K562 (cell line): ENCODE results near the gene RPS19. TPM values are rescaled to one million over a fixed set of nuclear protein-coding genes. Genes with fewer than 3 reads are reported as not detected.

Experiments
- ARID3B ChIP-seq: fragments of 250-450 bp; sonication (Bioruptor Pico); IDR thresholded peaks from 2 replicates; pipeline ENCODE4 v1.4.0; 2020; ENCODE audit warnings: borderline replicate concordance
- ARNT ChIP-seq, 2 experiments: fragments of 450-650 bp; IDR thresholded peaks; 2 replicates each; pipeline ENCODE4 v1.6.1; 2016; ENCODE audit warnings: mild to moderate bottlenecking in 1 of 2
- BCOR ChIP-seq: fragments of 450-650 bp; IDR thresholded peaks from 2 replicates; pipeline ENCODE4 v1.6.1; 2016
- CBFA2T3 ChIP-seq: fragments of 450-650 bp; IDR thresholded peaks from 2 replicates; pipeline ENCODE4 v1.6.1; 2017
- ELK1 ChIP-seq: sonication (generic); formaldehyde crosslinking; IDR thresholded peaks from 2 replicates; pipeline ENCODE4 v1.8.1; 2022; ENCODE audit warnings: missing genetic modification reagents
- FOXJ2 ChIP-seq: fragments of 200-800 bp; sonication (Bioruptor generic); IDR thresholded peaks from 2 replicates; pipeline ENCODE4 v1.6.1; 2016; ENCODE audit warnings: missing genetic modification characterization, missing compliant biosample characterization
- HNRNPL ChIP-seq: fragments of 200-400 bp; formaldehyde crosslinking; IDR thresholded peaks from 2 replicates; pipeline ENCODE4 v1.6.1; 2017; ENCODE audit warnings: low read depth, mild to moderate bottlenecking, low read length
- KDM2B ChIP-seq: fragments of 250-450 bp; sonication (Bioruptor Pico); IDR thresholded peaks from 2 replicates; pipeline ENCODE4 v1.8.0; 2021; ENCODE audit warnings: mild to moderate bottlenecking, moderate library complexity
- L3MBTL2 ChIP-seq: fragments of 450-650 bp; IDR thresholded peaks from 2 replicates; pipeline ENCODE4 v1.6.1; 2016; ENCODE audit warnings: mild to moderate bottlenecking, moderate library complexity
- MED1 ChIP-seq: sonication (generic); formaldehyde crosslinking; IDR thresholded peaks from 2 replicates; pipeline ENCODE4 v1.8.1; 2023; ENCODE audit warnings: missing genetic modification reagents, borderline replicate concordance
- POLR2B ChIP-seq: fragments of 450-650 bp; IDR thresholded peaks from 2 replicates; pipeline ENCODE4 v1.6.1; 2018; ENCODE audit warnings: low read depth; ENCODE audit not compliant: partially characterized antibody
- POU5F1 ChIP-seq: fragments of 150-350 bp; IDR thresholded peaks from 2 replicates; pipeline ENCODE4 v1.6.1; 2014; ENCODE audit warnings: borderline replicate concordance, low read length, low read depth, mild to moderate bottlenecking; ENCODE audit not compliant: partially characterized antibody
- RCOR1 ChIP-seq, 2 experiments: IDR thresholded peaks; 2 replicates each; pipeline ENCODE4 v1.6.1; 2012; ENCODE audit warnings: low read depth in 2 of 2, low read length in 2 of 2, borderline replicate concordance in 1 of 2, improper control_type of control experiment in 1 of 2
- RNF2 ChIP-seq: sonication (generic); IDR thresholded peaks from 2 replicates; pipeline ENCODE4 v1.6.1; 2016
- SMARCA4 ChIP-seq: fragments of 450-650 bp; IDR thresholded peaks from 2 replicates; pipeline ENCODE4 v1.6.1; 2016
- SMARCA5 ChIP-seq: fragments of 450-650 bp; IDR thresholded peaks from 2 replicates; pipeline ENCODE4 v1.6.1; 2016
- SMARCE1 ChIP-seq: fragments of 450-650 bp; IDR thresholded peaks from 2 replicates; pipeline ENCODE4 v1.7.1; 2016; ENCODE audit warnings: mild to moderate bottlenecking
- SP1 ChIP-seq: sonication (generic); formaldehyde crosslinking; IDR thresholded peaks from 2 replicates; pipeline ENCODE4 v1.8.1; 2022; ENCODE audit warnings: mild to moderate bottlenecking, missing genetic modification reagents
- SRSF3 ChIP-seq: fragments of 200-400 bp; formaldehyde crosslinking; IDR thresholded peaks from 2 replicates; pipeline ENCODE4 v1.6.1; 2016; ENCODE audit warnings: mild to moderate bottlenecking, low read length, moderate library complexity; ENCODE audit not compliant: insufficient read depth
- STAG1 ChIP-seq: sonication (generic); formaldehyde crosslinking; IDR thresholded peaks from 2 replicates; pipeline ENCODE4 v1.5.0; 2020; ENCODE audit warnings: missing genetic modification reagents, borderline replicate concordance
- TCF3 ChIP-seq: sonication (generic); formaldehyde crosslinking; IDR thresholded peaks from 2 replicates; pipeline ENCODE4 v1.4.0; 2020; ENCODE audit warnings: mild to moderate bottlenecking, missing genetic modification reagents
- TEAD4 ChIP-seq, 2 experiments: sonication (generic) in 1 of 2; formaldehyde crosslinking in 1 of 2; IDR thresholded peaks; 2 replicates each; pipeline versions ENCODE4 v1.6.1 to v1.8.0; 2012 to 2022; ENCODE audit warnings: borderline replicate concordance in 1 of 2, inconsistent platforms in 1 of 2, low read length in 1 of 2, mild to moderate bottlenecking in 1 of 2, missing genetic modification reagents in 1 of 2
- ZNF780A ChIP-seq: fragments of 250-450 bp; sonication (Bioruptor Pico); IDR thresholded peaks from 2 replicates; pipeline ENCODE4 v1.5.0; 2021; ENCODE audit warnings: mild to moderate bottlenecking
- ZNF785 ChIP-seq: fragments of 250-450 bp; sonication (Bioruptor Pico); IDR thresholded peaks from 2 replicates; pipeline ENCODE4 v1.4.0; 2020; ENCODE audit warnings: mild to moderate bottlenecking
- ZSCAN32 ChIP-seq: fragments of 450-650 bp; formaldehyde crosslinking; IDR thresholded peaks from 2 replicates; pipeline ENCODE4 v1.4.0; 2020; ENCODE audit warnings: mild to moderate bottlenecking, moderate library complexity
- polyA plus RNA-seq, 8 experiments: library from polyadenylated mRNA; depleted of rRNA in 4 of 8; stranded (reverse) in 5 of 8; unstranded in 3 of 8; fragments of >200 nt; fragmentation: Nextera tagmentation in 2 of 8; fragmentation: Illumina TruSeq in 1 of 8; extraction: Ambion mirVana in 2 of 8; extraction: Trizol in 1 of 8; gene quantifications; 2 replicates each; pipeline versions ENCODE4 v1.2.1 to v1.2.3, GENCODE V29; 2011 to 2014; ENCODE audit warnings: inconsistent platforms in 1 of 8, missing spikeins in 1 of 8
- total RNA-seq, 7 experiments: library from RNA; depleted of rRNA in 6 of 7; stranded (reverse); fragments of >200 nt in 6 of 7; fragmentation: Illumina TruSeq in 2 of 7; extraction: Trizol in 2 of 7; gene quantifications; 2 replicates each; pipeline versions ENCODE4 v1.2.1 to v1.2.3, GENCODE V29; 2011 to 2021; ENCODE audit warnings: low replicate concordance in 1 of 7
- TF ChIP-seq, protein P1 (sequence below): sonication (generic); formaldehyde crosslinking; IDR thresholded peaks from 2 replicates; pipeline ENCODE4 v1.8.0; 2023; ENCODE audit warnings: mild to moderate bottlenecking, missing genetic modification reagents

Gene RPS19
- total and polyA plus RNA-seq, 9 of the 15 experiments (the other 6 are each of a cell fraction or from before 2014, with no cell fraction given), result 1,964 to 3,408 (median 2,747) TPM

GRCh38 chr19:41843371-41843770 lies 16.7 kb upstream of the RPS19 start (continued):
- no peak for TF ChIP-seq ARID3B (CRISPR knock-in tag)
- TF ChIP-seq KDM2B, result no peak
- no peak for TF ChIP-seq STAG1
- TF ChIP-seq POLR2B, result no peak
- no peak for TF ChIP-seq BCOR
- peak; percentile 80; the same call in 1 of the 2 replicates for TF ChIP-seq SMARCE1
- TF ChIP-seq, protein P1, sequence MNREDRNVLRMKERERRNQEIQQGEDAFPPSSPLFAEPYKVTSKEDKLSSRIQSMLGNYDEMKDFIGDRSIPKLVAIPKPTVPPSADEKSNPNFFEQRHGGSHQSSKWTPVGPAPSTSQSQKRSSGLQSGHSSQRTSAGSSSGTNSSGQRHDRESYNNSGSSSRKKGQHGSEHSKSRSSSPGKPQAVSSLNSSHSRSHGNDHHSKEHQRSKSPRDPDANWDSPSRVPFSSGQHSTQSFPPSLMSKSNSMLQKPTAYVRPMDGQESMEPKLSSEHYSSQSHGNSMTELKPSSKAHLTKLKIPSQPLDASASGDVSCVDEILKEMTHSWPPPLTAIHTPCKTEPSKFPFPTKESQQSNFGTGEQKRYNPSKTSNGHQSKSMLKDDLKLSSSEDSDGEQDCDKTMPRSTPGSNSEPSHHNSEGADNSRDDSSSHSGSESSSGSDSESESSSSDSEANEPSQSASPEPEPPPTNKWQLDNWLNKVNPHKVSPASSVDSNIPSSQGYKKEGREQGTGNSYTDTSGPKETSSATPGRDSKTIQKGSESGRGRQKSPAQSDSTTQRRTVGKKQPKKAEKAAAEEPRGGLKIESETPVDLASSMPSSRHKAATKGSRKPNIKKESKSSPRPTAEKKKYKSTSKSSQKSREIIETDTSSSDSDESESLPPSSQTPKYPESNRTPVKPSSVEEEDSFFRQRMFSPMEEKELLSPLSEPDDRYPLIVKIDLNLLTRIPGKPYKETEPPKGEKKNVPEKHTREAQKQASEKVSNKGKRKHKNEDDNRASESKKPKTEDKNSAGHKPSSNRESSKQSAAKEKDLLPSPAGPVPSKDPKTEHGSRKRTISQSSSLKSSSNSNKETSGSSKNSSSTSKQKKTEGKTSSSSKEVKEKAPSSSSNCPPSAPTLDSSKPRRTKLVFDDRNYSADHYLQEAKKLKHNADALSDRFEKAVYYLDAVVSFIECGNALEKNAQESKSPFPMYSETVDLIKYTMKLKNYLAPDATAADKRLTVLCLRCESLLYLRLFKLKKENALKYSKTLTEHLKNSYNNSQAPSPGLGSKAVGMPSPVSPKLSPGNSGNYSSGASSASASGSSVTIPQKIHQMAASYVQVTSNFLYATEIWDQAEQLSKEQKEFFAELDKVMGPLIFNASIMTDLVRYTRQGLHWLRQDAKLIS (CRISPR knock-in tag), result no peak
- TF ChIP-seq SP1 (CRISPR knock-in tag), result no peak
- TF ChIP-seq ZNF785, result no peak
- TF ChIP-seq L3MBTL2, result 0 out of 2 replicates have a peak, but pooled peaks have one; percentile 25
- no peak for TF ChIP-seq HNRNPL
- peak; percentile 69; the same call in 1 of the 2 replicates for TF ChIP-seq SMARCA4
- 0 out of 2 replicates have a peak, but pooled peaks have one; percentile 16 for TF ChIP-seq RNF2
- no peak for TF ChIP-seq ARNT (IDR thresholded peaks at IDR 0.05)
- TF ChIP-seq SMARCA5, result no peak
- peak; percentile 67 for TF ChIP-seq CBFA2T3
- peak in 1 of 2 experiments; percentile 78; a peak in 2 of 4 replicates for TF ChIP-seq RCOR1 (IDR thresholded peaks at IDR 0.05; ENCODE audit: borderline replicate concordance in 1 of 2, low read depth in 2 of 2, low read length in 2 of 2)
- TF ChIP-seq SRSF3, result no peak
- TF ChIP-seq FOXJ2 (tag), result no peak
- 0 out of 2 replicates have a peak, but pooled peaks have one; percentile 15 for TF ChIP-seq TEAD4 (IDR thresholded peaks at IDR 0.05; ENCODE audit: low read length)
- no peak for TF ChIP-seq TEAD4 (CRISPR knock-in tag; IDR thresholded peaks at IDR 0.05; ENCODE audit: borderline replicate concordance)
- TF ChIP-seq ELK1 (CRISPR knock-in tag), result no peak
- TF ChIP-seq TCF3, result peak; percentile 15; the same call in 1 of the 2 replicates
- no peak for TF ChIP-seq ZSCAN32
- no peak for TF ChIP-seq MED1 (CRISPR knock-in tag)
- TF ChIP-seq ZNF780A (CRISPR knock-in tag), result no peak
- no peak for TF ChIP-seq POU5F1
